Fibroblast of gingiva (primary cell): ENCODE results near the gene SLC66A3.
A peak's percentile ranks its signal among the peaks of the same experiment; 100 is the strongest.

Experiments used
- DNase-seq: peaks from one replicate; pipeline ENCODE4 v3.0.0-alpha.2; 2011; ENCODE audit warnings: low read depth

Gene SLC66A3

GRCh38 chr2:11155381-11156035 is at the start of gene SLC66A3:
Gene SLC66A3, plus strand, starts transcription at chr2:11155467. Its CDS starts 80 bp downstream, at chr2:11155547.
- peak; percentile 90 for DNase-seq

GRCh38 chr2:11109002-11109401 is 46.3 kb upstream of the SLC66A3 start:
- DNase-seq = no peak

DNA sequence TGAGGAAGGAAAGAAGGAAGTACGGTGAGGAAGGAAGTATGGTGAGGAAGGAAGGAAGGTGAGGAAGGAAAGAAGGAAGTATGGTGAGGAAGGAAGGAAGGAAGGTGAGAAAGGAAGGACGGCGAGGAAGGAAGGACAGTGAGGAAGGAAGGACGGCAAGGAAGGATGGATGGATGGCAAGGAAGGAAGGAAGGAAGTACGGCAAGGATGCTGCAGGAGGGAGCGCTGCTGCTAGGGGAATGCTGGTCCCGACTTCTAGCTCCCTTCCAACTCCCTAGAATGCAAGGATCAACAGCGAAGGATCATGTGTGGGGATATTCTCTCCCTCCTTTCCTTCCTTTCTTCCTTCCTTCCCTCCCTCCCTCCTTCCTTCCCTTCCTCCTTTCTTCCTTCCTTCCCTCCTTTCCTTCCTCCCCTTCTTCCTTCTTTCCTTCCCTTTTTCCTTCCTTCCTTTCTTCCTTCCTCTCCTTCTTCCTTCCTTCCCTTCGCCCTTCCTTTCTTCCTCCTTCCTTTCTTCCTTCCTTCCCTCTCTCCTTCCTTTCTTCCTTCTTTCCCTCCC is 42.3 kb upstream of the SLC66A3 start:
- DNase-seq = no peak

- no peak for DNase-seq
These were observed 37.5 kb upstream of the SLC66A3 start for GRCh38 chr2:11117776-11118175.

- DNase-seq = no peak
These were observed 36.5 kb upstream of the SLC66A3 start for GRCh38 chr2:11118761-11119160.

DNA sequence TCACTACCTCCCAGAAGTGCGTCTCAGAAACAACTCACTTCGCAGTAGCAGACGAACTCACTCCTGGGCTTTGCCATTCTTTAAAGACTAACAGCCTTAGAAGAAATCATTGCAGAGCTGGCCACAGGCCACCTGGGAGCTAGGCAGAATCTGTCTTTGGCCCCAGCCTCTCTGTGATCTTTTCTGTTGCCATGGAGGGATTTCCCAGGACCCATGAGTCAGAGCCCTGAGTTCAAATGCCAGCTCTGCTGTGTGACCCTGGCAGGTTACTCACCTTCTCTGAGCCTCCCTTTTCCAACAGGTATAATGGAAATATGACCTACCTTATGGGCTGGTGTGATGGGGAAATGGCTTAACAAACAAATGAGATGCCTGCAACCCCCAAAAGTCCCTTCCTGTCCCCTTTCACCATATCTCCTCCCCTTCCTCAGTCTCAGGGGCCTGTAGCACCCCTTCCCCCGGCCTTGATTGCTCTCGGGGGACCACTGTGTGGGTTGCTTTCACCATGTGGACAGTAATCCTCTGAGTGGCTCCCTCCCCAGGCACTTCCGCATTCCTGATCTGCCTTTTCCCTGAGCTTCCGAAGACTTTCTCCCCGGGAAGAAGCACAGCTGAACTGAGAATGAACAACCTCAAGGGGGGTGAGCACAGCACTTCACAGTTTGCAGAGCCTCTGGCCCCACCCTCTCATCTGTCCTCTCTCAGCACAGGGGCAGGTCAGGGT is 34.0 kb upstream of the SLC66A3 start:
- no peak for DNase-seq

DNA sequence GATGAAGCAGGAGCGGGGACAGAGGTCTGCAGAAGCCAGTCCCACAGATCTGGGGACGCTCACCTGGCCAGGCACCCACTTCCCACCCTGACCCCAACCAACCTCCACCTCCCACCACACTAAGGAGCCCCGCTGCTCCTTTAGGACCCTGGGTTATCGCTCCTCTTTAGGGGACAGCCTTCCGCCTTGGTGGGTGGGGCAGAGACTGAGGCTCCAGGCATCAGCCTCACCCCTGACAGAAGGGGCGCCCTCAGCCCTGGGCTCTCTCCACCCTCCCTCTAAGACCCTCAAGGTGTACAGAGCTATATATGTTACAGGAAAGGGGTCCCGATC is 33.5 kb upstream of the SLC66A3 start:
- DNase-seq = no peak

- DNase-seq = no peak
These were observed 32.9 kb upstream of the SLC66A3 start for GRCh38 chr2:11122380-11122779.

GRCh38 chr2:11123001-11123809 is 32.1 kb upstream of the SLC66A3 start:
- DNase-seq = no peak

DNA sequence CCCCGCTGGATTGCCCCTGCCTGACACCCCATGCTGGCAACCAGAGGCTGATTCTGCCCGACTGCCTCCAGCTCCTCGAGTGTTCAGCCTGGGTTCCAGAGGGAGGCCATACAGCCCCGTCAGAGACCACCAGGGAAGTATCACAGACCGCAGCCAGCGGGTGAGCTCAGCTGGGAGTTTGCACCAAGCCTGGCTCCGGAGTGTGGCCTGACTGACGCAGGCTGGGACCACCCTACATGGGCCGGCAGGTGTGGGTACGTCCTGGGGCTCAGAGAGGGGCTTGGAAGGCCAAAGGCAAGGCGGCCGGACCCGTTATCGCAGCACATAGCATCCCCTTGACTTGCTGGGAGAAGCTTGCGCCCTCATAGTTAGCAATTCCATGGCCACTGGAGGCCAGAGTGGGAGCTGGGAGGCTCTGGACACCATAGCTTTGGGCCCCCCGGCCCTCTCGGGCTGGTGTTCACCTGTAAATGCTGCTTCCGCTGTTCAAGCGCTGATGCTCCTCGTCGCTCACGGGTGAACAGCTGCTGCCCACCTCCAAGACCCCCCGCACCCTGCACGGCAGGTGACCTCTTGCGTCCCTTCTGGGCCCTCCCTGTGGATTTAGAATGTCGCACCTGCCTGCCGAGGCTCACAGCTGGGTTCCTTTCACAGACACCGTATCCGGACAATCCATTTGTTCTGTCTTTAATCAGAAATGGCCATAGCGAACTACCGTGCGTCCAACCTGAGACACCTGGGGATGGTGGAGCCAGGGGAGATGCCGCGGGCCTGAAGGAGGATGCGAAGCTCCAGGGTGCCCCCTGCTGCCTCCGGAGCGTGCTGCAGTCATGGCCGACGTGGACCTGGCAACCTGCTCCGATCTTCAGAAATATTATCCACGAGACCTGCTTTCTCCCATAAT is 31.2 kb upstream of the SLC66A3 start:
- no peak for DNase-seq

- no peak for DNase-seq
These were observed 30.6 kb upstream of the SLC66A3 start for GRCh38 chr2:11124760-11125068.

- no peak for DNase-seq
These were observed 27.5 kb upstream of the SLC66A3 start for GRCh38 chr2:11127761-11128160.

DNA sequence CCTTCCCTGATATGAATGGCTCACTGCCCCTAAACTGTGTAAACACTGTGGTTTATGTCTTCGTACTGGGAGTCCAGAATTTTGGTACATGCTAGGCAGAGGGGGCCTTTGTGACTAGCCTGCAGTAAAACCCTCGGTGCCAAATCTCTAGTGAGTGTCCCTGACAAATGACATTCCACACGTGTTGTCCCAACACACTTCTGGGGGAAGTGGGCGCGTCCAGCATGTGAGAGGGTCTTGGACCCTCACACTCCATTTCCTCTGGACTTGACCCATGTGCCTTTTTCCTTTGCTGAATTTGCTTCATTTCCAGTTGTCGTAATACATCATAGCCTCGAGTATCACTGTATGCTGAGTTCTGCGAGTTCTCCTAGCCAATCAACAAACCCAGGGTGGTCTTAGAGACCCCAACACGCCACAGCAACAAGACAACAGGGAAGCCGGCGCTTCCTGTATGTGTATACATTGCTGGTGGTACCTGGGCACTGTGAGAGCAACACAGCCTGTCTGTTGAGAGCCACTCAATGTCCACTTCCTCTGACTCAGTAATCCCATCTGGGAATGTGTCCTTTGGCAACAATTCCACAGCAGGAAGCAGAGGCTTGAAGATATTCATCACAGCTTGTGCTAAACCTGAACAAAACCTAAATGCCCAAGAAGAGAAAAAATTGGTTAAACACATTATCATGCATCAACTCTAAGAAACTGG is 26.9 kb upstream of the SLC66A3 start:
- peak; percentile 16 for DNase-seq

DNA sequence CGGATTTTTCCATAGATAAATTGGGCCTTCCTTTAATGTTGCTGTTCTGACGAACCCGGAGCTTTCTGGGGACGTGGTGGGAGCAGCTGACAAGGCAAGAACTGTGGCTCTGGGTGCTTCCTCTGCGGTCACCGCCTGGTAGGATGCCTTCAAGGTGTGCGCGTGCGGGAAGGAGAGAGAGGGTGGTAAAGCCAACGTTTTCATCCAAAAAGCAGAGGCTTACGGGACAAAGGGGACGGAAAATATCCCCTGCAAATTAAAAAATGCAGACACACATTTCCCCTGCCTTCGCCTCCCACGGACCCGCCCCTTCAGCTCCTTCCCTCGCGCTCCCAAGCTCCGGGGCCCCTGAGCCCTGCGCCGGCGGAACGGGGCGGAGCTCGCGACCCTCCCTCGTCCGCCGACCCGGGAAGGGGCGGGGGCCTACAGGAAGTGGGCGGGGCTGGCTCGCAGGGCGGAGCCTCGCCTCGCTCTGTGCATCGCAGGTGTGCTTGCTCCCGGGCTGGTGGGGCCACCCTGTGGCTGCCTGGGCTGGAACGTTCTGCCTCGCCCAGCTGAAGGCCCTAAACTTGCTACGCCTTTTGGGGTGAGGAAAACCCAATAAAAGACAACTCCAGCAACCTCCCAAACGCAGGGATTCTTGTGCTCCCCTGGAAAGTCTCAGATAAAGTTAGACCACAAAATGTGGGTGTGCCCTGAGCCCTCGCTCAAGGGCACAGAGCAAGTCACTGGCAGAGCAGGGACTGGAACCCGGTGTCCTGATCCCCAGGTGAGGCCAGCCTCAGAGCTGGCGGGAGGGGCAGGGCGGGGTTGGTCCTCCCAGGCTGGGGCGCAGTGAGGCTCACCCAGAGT is 25.4 kb upstream of the SLC66A3 start:
- DNase-seq = no peak

DNA sequence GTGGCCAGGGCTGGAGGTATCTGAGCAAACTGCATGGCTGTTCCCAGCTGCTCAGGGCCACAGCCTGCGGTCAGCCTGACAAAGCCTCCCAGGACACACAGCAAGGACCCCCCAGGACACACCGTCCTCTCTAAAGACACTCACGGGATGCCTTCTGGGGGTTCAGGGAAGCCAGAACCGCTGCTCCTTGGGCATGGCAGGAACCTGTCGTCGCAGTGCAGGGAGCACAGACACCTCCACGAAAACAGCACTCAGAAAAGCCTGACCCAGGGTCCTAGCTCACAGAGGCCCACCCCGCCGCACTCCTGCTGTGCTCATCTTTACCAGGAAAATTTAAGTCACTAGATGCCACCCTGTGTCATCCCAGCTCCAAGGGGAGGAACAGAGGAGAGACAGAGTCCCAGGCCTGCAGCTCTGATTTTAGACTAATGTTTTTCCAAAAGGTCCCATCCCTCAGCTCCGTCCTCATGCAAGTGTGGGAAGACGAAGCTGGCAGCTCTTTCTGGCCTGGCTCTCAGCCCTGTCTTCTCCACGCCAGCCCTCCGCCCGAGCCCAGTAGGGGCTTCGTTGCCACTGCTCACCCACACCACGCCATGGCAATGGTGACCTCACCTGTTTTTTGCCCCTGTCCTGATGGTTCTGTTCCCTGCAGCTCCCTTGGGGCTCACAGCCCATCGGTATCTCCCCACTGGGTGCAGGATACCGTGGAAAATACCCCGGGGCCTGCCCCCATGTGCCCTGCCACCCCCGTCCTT is 23.9 kb upstream of the SLC66A3 start:
- no peak for DNase-seq

DNA sequence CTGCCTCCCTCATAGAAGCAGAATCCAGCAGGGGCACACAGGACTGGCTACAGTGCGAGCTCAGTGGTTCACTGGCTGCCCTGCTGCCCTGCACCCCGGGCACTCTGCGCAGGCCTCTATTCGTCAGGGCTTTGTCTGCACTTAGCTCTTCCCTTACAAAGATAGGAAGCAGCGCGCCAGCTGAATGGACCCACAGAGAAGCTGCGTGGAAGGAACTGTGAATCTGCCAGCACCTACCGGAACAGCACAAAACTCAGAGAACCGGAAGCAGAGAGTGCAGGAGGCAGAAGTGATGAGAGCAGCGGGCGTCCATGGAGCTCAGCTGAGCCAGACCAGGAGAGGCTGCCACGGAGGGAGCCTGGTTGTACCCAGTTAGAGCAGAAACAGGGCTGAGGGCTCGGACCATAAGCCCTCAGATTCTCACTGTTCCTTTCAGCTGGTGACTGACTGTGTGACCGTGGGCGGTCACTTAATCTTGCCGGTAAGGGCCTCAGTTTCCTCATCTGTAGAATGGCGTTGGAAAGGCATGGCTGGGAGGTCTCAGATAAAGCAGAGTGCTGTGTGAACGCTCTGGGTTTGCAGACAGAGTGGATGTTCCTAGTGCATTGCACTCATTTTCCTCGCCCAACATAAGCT is 23.1 kb upstream of the SLC66A3 start:
- no peak for DNase-seq

GRCh38 chr2:11133238-11133935 is 21.9 kb upstream of the SLC66A3 start:
- no peak for DNase-seq

GRCh38 chr2:11133936-11134320 is 21.3 kb upstream of the SLC66A3 start:
- no peak for DNase-seq
